Epithelial cell of proximal tubule (primary cell): ENCODE results near the gene EZH1. TPM values are rescaled to one million over a fixed set of nuclear protein-coding genes. Genes with fewer than 3 reads are reported as not detected.
"Not testable (repeated sequence)": the region's sequence is repeated elsewhere in the genome, so short reads cannot be mapped to it uniquely, and the experiment has no call there.

Experiments
- DNase-seq: peaks from one replicate; pipeline ENCODE4 v3.0.0-alpha.2; 2011; ENCODE audit warnings: low read depth
- H3K4me3 ChIP-seq: 2 replicates; pipeline ENCODE4 v1.5.1; 2011; ENCODE audit warnings: low read depth, mild to moderate bottlenecking, low read length
- total RNA-seq: library from RNA; depleted of rRNA; stranded (reverse); fragments of >200 nt; gene quantifications from 2 replicates; pipeline ENCODE4 v1.2.3, GENCODE V29; 2015
- TF ChIP-seq, protein P1 (sequence below): conservative IDR thresholded peaks from 2 replicates; pipeline ENCODE4 v1.5.1; 2012; ENCODE audit warnings: low read depth, mild to moderate bottlenecking, low read length

Gene EZH1
- total RNA-seq, 1 donor from 2014 or later, result 14.4 TPM

DNA sequence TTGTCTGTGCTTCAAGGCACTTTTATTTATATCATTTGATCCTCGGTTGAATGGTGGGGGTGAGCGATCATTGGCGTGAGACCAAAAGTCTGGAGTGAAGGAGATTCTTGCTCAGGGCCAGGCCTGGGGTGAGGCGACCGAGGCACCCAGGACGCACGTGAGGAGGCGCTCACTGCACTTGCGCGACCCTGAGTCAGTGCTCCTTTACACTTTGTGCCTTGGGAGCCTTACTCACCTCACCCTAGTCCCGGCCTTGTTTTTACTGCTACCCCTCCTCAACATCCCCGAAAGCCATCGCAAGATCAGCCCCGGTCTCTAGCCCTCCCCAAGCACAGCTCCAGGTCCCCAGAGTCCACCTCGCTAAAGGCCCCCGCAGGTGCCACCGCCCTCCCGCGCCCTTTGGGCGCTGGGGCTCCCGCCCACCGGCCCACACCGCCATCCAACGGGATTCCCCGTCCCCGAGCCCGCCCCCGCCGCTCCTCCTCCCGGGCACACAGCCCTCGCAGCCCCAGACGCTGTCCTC lies 496 bp downstream of the EZH1 start:
- DNase-seq, result no peak
- TF ChIP-seq, protein P1, sequence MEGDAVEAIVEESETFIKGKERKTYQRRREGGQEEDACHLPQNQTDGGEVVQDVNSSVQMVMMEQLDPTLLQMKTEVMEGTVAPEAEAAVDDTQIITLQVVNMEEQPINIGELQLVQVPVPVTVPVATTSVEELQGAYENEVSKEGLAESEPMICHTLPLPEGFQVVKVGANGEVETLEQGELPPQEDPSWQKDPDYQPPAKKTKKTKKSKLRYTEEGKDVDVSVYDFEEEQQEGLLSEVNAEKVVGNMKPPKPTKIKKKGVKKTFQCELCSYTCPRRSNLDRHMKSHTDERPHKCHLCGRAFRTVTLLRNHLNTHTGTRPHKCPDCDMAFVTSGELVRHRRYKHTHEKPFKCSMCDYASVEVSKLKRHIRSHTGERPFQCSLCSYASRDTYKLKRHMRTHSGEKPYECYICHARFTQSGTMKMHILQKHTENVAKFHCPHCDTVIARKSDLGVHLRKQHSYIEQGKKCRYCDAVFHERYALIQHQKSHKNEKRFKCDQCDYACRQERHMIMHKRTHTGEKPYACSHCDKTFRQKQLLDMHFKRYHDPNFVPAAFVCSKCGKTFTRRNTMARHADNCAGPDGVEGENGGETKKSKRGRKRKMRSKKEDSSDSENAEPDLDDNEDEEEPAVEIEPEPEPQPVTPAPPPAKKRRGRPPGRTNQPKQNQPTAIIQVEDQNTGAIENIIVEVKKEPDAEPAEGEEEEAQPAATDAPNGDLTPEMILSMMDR, result peak; percentile 2
- H3K4me3 ChIP-seq, result peak overlapping the region; percentile 71

DNA sequence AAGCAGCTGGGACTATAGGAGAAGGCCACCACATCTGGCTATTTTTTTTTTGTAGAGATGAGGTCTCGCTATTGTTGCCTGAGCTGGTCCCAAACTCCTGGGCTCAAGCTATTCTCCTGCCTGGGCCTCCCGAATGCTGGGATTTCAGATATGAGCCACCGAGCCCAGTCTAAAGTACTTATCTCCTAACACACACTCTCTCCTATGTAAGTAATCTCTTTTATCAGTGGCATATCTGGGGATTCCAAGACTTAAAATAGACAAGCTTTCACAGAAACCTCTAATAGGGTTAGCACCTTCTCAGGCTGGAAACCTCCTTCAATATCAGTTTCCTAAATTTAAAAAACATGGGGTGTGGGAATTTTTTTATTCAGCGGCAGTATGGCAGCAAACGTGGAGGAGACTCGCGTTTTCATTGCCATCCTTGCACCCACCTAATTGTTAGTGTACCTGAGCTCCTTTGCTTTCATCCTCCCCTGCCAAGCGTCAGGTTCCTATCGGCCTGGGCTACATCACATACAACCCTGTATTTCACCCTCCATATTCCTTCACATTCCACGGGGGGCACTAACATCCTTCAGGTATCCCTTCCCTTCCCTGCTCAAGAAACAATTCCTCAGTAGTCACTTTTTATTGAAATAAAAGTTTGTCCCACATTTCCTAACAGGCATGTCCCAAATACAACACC lies 1.1 kb downstream of the EZH1 start:
- DNase-seq, result no peak
- TF ChIP-seq, protein P1, result peak; percentile 25
- peak overlapping the region; percentile 71 for H3K4me3 ChIP-seq

DNA sequence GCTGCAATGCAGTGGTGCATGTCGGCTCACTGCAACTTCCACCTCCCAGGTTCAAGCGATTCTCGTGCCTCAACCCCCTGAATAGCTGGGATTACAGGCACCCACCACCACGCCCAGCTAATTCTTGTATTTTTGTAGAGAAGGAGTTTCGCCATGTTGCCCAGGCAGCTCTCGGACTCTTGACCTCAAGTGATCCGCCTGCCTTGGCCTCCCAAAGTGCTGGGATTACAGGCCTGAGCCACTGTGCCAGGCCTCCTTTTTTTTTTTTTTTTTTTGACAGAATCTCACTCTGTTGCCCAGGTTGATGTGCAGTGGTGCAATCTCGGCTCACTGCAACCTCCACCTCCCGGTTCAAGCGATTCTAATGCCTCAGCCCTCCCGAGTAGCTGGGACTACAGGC lies 1.9 kb downstream of the EZH1 start:
- DNase-seq, H3K4me3 ChIP-seq: not testable (repeated sequence)

DNA sequence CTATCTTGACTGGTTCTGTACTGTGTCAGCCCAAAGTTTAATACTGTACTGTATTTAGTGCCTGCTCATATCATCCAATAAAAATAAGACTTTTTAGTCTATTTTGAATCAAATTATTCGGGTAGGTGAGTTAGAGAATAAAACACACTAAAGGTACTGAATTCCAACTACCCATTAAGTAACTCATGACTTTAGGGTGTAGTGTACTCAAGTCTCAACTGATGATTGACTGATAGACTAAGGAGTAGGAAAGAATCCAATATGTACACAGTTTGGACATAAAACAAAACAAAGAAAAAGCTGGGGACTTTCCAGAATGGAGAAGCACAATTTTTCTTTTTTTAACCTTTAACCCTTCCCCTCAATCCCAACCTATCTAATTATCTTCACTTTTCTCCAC lies 4.1 kb downstream of the EZH1 start:
- TF ChIP-seq, protein P1, result no peak
- H3K4me3 ChIP-seq, result no peak overlapping the region
- DNase-seq, result no peak

DNA sequence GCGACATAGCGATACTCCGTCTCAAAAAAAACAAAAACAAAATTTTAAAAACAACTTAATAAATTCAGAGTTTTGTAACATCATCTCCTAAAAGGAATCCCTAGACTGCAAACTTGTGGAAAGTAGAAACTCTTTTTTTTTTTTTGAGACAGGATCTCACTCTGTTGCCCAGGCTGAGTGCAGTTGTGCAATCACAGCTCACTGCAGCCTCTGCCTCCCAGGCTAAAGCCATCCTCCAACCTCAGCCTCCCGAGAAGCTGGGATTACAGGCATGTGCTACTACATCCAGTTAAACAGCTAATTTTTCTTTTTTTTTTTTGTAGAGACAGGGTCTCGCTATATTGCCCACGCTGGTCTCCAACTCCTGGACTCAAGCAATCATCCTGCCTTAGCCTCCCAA lies 19.7 kb downstream of the EZH1 start:
- DNase-seq, result no peak
- no peak overlapping the region for H3K4me3 ChIP-seq
- TF ChIP-seq, protein P1, result no peak

DNA sequence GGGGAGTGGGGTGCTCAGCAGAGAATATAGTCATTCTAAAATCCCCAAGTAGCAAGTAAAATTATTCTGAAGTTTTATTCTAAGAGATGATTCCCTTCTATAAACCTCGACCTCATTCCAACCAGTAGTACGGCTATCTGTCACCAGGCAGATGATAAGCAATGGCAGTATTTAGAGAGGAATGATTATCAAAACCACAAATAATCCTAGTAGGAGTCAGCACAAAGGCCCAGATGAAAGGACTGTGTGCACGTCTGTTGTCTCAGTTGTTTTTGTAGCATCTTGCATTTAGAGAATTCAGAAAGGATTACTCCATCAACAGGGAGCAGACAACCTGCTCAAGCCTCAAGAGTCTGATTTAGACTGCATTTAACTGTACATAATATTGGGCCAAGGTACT lies 21.2 kb downstream of the EZH1 start:
- H3K4me3 ChIP-seq, result no peak overlapping the region
- no peak for DNase-seq
- TF ChIP-seq, protein P1, result no peak

DNA sequence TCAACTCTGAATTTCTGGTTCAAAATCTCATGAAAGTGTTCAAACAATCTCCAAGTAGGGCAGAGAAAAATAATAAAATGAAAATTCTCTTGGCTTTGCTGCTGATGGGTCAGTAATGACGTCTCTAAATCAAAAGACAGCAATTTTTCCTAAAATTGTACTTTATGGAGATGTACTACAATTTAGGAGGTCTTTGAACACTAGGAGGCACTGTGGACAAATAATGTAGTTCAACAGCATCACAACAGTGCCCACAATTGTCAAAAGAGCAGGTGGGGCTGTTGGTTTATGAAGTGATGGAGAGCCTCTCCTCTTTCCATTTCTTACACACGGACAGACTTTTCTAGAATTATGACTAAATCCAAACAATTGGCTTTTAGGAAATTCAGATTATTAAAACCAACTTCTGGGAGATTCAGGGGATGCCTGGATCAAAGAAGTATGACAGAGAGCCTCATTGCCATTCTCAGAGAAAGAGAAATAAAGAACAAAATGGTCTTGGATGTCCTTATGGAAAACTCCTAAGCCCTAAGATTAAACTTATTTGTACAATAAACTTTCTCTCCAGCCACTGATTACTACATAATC lies 23.8 kb downstream of the EZH1 start:
- TF ChIP-seq, protein P1, result peak; percentile 72
- no peak for DNase-seq

More for the DNA sequence above, 23.8 kb downstream of the EZH1 start:
- no peak overlapping the region for H3K4me3 ChIP-seq
